ENCODE data around the gene SLF2. TPM values are rescaled to one million over a fixed set of nuclear protein-coding genes. Genes with fewer than 3 reads are reported as not detected.

SLF2 gene
- total RNA-seq, 1 experiment from 2014 or later: 14.3 TPM

DNA sequence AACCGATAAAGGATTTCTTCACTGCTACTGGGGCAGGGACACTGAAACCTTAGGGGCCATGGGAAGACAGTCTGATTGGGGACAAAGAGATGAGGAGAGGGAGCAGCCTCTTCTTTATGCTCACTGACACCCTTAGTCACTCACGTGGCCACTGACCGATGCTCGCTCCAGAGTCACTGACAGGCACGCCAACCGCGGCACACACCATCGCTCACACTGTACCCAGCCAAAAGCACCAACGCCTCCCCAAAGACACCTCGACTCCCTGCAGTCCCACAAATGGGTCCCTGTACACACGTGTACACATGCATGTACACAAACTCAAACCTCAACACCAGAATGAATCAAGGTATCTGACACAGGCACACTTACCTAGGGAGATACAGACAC, 35.3 kb upstream of the SLF2 start:
- ChIA-PET POLR2A (interaction anchor here (1.1 kb wide), 1 partner anchor 316 kb away, joined by 4 read pairs; no protein-coding TSS in a partner anchor), CTCF (interaction anchor here (1.0 to 10.2 kb wide), 20 partner anchors 10 to 359 kb away, joined by 3 to 167 read pairs (median 16); partner anchors contain the start of genes HIF1AN, PAX2 and SEC31B)
- no peaks in the 10 kb centered on the region for H3K36me3 Mint-ChIP-seq
- H3K9me3 Mint-ChIP-seq: no peaks in the 10 kb centered on the region
- no peak for TF ChIP-seq ZNF219 (CRISPR knock-in tag; IDR thresholded peaks at IDR 0.05; ENCODE audit: borderline replicate concordance)
- TF ChIP-seq HMGA2 (CRISPR knock-in tag; IDR thresholded peaks at IDR 0.05): no peak
- TF ChIP-seq, protein P1, sequence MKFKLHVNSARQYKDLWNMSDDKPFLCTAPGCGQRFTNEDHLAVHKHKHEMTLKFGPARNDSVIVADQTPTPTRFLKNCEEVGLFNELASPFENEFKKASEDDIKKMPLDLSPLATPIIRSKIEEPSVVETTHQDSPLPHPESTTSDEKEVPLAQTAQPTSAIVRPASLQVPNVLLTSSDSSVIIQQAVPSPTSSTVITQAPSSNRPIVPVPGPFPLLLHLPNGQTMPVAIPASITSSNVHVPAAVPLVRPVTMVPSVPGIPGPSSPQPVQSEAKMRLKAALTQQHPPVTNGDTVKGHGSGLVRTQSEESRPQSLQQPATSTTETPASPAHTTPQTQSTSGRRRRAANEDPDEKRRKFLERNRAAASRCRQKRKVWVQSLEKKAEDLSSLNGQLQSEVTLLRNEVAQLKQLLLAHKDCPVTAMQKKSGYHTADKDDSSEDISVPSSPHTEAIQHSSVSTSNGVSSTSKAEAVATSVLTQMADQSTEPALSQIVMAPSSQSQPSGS (CRISPR knock-in tag; IDR thresholded peaks at IDR 0.05; ENCODE audit: borderline replicate concordance, low read depth): no peak
- TF ChIP-seq, protein P2, sequence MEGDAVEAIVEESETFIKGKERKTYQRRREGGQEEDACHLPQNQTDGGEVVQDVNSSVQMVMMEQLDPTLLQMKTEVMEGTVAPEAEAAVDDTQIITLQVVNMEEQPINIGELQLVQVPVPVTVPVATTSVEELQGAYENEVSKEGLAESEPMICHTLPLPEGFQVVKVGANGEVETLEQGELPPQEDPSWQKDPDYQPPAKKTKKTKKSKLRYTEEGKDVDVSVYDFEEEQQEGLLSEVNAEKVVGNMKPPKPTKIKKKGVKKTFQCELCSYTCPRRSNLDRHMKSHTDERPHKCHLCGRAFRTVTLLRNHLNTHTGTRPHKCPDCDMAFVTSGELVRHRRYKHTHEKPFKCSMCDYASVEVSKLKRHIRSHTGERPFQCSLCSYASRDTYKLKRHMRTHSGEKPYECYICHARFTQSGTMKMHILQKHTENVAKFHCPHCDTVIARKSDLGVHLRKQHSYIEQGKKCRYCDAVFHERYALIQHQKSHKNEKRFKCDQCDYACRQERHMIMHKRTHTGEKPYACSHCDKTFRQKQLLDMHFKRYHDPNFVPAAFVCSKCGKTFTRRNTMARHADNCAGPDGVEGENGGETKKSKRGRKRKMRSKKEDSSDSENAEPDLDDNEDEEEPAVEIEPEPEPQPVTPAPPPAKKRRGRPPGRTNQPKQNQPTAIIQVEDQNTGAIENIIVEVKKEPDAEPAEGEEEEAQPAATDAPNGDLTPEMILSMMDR (IDR thresholded peaks at IDR 0.05): no peak
- TF ChIP-seq SMAD4 (CRISPR knock-in tag; IDR thresholded peaks at IDR 0.05): no peak
- no peak for TF ChIP-seq NR2C2 (CRISPR knock-in tag; IDR thresholded peaks at IDR 0.05)
- no peak for TF ChIP-seq TEAD1 (CRISPR knock-in tag; IDR thresholded peaks at IDR 0.05)
- TF ChIP-seq RORB (CRISPR knock-in tag; IDR thresholded peaks at IDR 0.05): no peak
- peaks cover 31% of the 10 kb centered on the region for H3K4me1 Mint-ChIP-seq
- ATAC-seq (no peak), DNase-seq (ENCODE audit: low spot score) (no peak)
- peaks cover 28% of the 10 kb centered on the region for H3K27me3 Mint-ChIP-seq (ENCODE audit: low read depth)
- H3K27ac Mint-ChIP-seq: no peak overlapping the region
- no peak overlapping the region for H3K4me3 Mint-ChIP-seq

DNA sequence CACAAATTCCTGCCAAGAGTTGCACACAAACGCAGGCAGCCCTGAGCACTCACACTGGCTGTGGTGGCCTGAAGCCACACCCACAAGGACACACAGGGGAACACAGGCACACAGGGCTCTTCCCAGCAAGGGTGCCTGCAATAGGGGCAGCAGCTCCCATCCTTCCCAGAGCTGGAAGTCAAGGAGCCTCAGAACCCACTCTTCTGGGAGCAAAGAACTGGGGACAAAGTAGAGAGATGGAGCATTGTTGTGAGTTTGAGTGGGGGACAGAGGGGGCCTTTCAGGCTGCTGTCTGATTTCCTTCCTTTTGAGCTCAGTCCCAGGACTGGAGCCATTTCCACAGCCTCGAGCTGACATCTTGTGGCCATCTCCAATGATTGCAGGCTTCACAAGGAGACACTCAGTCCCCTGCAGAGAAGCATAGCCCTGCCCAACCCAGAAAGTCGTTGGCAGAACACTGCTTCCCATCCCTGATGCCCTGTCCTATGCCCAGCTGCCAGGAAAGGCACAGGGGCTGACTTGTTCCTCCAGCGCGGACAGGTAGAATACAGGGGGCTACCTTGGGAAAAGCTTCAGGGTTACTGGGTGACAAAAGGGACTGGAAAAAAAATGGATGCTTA, 34.4 kb upstream of the SLF2 start:
- TF ChIP-seq, protein P2 (IDR thresholded peaks at IDR 0.05): peak; percentile 30
- TF ChIP-seq, protein P3, sequence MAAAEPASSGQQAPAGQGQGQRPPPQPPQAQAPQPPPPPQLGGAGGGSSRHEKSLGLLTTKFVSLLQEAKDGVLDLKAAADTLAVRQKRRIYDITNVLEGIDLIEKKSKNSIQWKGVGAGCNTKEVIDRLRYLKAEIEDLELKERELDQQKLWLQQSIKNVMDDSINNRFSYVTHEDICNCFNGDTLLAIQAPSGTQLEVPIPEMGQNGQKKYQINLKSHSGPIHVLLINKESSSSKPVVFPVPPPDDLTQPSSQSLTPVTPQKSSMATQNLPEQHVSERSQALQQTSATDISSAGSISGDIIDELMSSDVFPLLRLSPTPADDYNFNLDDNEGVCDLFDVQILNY (CRISPR knock-in tag; IDR thresholded peaks at IDR 0.05): no peak
- Mint-ChIP-seq H3K27ac (no peak overlapping the region), H3K4me1 (peaks cover 31% of the 10 kb centered on the region), H3K27me3 (ENCODE audit: low read depth) (peaks cover 28% of the 10 kb centered on the region), H3K9me3 (no peaks in the 10 kb centered on the region), H3K4me3 (no peak overlapping the region), H3K36me3 (no peaks in the 10 kb centered on the region)
- ChIA-PET POLR2A (interaction anchor here (0.7 to 1.7 kb wide), 5 partner anchors 137 to 317 kb away, joined by 3 to 5 read pairs (median 4); no protein-coding TSS in a partner anchor), CTCF (interaction anchor here (0.6 to 10.2 kb wide), 79 partner anchors 9 to 446 kb away, joined by 3 to 167 read pairs (median 4); partner anchors contain the start of genes HIF1AN, PAX2, SEC31B and SLF2)
- peak; percentile 86 for ATAC-seq
- peak; percentile 75 for DNase-seq (ENCODE audit: low spot score)

DNA sequence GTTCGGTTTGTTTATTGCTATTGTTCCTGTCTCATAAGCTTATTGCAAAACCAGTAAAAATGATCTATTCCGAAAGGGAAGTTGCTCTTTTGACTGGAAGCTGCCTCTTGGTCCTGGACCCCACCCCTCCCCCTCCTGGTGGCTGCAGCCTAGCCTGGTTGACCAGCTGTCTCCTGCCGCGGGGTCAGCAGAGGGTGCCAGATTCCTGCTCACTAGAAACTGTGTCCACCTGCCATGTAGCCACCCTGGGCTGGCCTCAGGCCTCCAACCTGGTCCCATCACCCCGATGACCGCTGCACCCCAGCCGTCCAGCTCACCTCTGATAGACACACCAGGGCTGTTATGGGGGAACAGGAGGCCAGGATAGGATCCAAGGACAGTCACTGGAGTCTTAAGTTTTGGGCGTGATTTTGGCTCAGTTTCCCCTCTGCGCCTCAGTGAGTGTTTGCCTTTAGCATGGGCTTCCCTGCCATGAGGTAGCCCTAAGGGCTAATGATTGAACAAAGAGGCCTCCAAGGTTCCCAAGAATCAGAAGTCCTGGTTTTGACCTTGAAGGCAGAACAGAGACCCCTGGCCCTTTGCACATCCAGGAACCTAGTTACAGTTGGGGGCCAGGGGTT, 32.9 kb upstream of the SLF2 start:
- ChIA-PET CTCF (interaction anchor here (0.7 to 10.2 kb wide), 15 partner anchors 7 to 361 kb away, joined by 4 to 167 read pairs (median 21); partner anchors contain the start of genes HIF1AN, PAX2 and SEC31B), POLR2A (no interaction called here)
- peaks cover 27% of the 10 kb centered on the region for H3K4me1 Mint-ChIP-seq
- ATAC-seq (no peak), DNase-seq (ENCODE audit: low spot score) (no peak)
- H3K4me3 Mint-ChIP-seq: no peak overlapping the region
- TF ChIP-seq FOXK1 (CRISPR knock-in tag; IDR thresholded peaks at IDR 0.05): no peak
- peaks cover 24% of the 10 kb centered on the region for H3K27me3 Mint-ChIP-seq (ENCODE audit: low read depth)
- H3K9me3 Mint-ChIP-seq: no peaks in the 10 kb centered on the region
- no peaks in the 10 kb centered on the region for H3K36me3 Mint-ChIP-seq
- no peak overlapping the region for H3K27ac Mint-ChIP-seq

Measured in WTC11 (cell line).